Esophagus squamous epithelium (tissue), 5 donors: ENCODE measurements around the gene CCNJ. TPM values are rescaled to one million over a fixed set of nuclear protein-coding genes. Genes with fewer than 3 reads are reported as not detected.

Experiments used
- DNase-seq: peaks from one replicate; lab custom pipeline; 2025; lab: John Stamatoyannopoulos, UW
- H3K27ac ChIP-seq, 4 donors: fragments of 200-600 bp; sonication (generic); one replicate each; pipeline ENCODE4 v1.5.1; 2016 to 2019; ENCODE audit warnings: mild to moderate bottlenecking in 1 of 4
- H3K27me3 ChIP-seq, 4 donors: fragments of 200-600 bp; sonication (generic); 1 replicate in 3 of 4; 2 replicates in 1 of 4; pipeline versions ENCODE4 v1.5.1 to v1.6.0; 2017 to 2021; ENCODE audit warnings: antibody characterized with exemption in 1 of 4
- H3K36me3 ChIP-seq, 3 donors: fragments of 200-600 bp; sonication (generic); one replicate each; pipeline ENCODE4 v1.5.1; 2016 to 2019
- H3K4me1 ChIP-seq, 3 donors: fragments of 200-600 bp; sonication (generic); one replicate each; pipeline ENCODE4 v1.5.1; 2017 to 2019
- H3K4me3 ChIP-seq, 4 donors: fragments of 200-600 bp; sonication (generic); 1 replicate in 3 of 4; 2 replicates in 1 of 4; pipeline ENCODE4 v1.5.1; 2016 to 2019; ENCODE audit warnings: mild to moderate bottlenecking in 2 of 4, moderate library complexity in 1 of 4
- H3K9me3 ChIP-seq, 3 donors: fragments of 200-600 bp; sonication (generic); one replicate each; pipeline ENCODE4 v1.5.1; 2016 to 2019
- POLR2A ChIP-seq, 4 donors: fragments of 450-650 bp; IDR thresholded peaks; one replicate each; pipeline ENCODE4 v1.6.1; 2017; ENCODE audit warnings: antibody characterized with exemption in 4 of 4, mild to moderate bottlenecking in 4 of 4, moderate library complexity in 3 of 4
- WGBS, 2 donors: methylation state at CpG; one replicate each; pipeline ENCODE4 v1.1.5; 2018; 5-methylcytosine and 5-hydroxymethylcytosine counted together
- intact Hi-C: fragments of 100-400 bp; cut with DNase I; formaldehyde crosslinking; loops from one replicate; pipeline ENCODE4 v1.15.0; 2022
- total RNA-seq, 4 donors: library from RNA; depleted of rRNA; stranded (reverse); fragments of >200 nt; gene quantifications; one replicate each; pipeline ENCODE4 v1.1.0, GENCODE V29; 2016
- TF ChIP-seq, protein P1 (sequence below), 6 experiments: fragments of 450-650 bp in 4 of 6; fragments of 200-600 bp in 2 of 6; sonication (generic) in 2 of 6; IDR thresholded peaks; one replicate each; pipeline ENCODE4 v1.5.1; 2016 to 2019; ENCODE audit warnings: antibody characterized with exemption in 6 of 6, mild to moderate bottlenecking in 4 of 6, moderate library complexity in 4 of 6
- donor health status: DM: yes; HTN: yes; CAD: no.

The CCNJ gene
- total RNA-seq, 4 donors from 2014 or later, result 1.5 to 4.2 (median 2.8) TPM

DNA sequence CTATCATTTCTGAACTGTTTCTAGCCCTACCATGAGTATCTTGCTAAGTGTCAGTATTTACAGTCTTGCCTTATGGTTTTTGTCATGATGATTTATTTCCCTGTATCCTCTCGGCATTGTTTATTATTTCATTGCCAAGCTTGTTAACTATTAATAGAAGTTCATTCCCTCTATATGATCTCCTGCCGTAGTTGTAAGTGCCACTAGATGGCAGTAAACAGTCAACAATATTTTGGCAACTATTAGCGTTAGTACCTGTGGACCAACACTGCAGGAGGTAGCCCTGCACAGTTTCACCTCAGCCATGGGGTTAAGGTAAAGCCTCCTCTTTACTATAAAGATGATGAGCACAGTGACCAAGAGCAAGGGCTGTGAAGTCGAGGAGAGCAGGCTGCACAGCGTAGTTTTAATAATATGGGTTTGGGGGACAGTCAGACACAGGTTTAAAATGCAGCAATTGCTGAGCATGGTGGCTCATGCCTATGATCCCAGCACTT is 26.1 kb upstream of the CCNJ start:
- WGBS, 2 donors, result 12 to 25% methylated on average over 4 to 5 of the region's 5 CpGs
- Histone ChIP-seq H3K36me3 (no peaks in the 10 kb centered on the region), H3K9me3 (no peaks in the 10 kb centered on the region), H3K27ac (no peak overlapping the region), H3K4me1 (peaks cover 0 to 7% (median 5%) of the 10 kb centered on the region in 3 donors), H3K27me3 (no peaks in the 10 kb centered on the region), H3K4me3 (no peak overlapping the region)
- TF ChIP-seq, protein P1, sequence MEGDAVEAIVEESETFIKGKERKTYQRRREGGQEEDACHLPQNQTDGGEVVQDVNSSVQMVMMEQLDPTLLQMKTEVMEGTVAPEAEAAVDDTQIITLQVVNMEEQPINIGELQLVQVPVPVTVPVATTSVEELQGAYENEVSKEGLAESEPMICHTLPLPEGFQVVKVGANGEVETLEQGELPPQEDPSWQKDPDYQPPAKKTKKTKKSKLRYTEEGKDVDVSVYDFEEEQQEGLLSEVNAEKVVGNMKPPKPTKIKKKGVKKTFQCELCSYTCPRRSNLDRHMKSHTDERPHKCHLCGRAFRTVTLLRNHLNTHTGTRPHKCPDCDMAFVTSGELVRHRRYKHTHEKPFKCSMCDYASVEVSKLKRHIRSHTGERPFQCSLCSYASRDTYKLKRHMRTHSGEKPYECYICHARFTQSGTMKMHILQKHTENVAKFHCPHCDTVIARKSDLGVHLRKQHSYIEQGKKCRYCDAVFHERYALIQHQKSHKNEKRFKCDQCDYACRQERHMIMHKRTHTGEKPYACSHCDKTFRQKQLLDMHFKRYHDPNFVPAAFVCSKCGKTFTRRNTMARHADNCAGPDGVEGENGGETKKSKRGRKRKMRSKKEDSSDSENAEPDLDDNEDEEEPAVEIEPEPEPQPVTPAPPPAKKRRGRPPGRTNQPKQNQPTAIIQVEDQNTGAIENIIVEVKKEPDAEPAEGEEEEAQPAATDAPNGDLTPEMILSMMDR (IDR thresholded peaks at IDR 0.05), result peak; percentile 44 to 69 (median 59)
- no peak for TF ChIP-seq POLR2A (IDR thresholded peaks at IDR 0.05)
- intact Hi-C loops, result no loop called here
- DNase-seq, result no peak

DNA sequence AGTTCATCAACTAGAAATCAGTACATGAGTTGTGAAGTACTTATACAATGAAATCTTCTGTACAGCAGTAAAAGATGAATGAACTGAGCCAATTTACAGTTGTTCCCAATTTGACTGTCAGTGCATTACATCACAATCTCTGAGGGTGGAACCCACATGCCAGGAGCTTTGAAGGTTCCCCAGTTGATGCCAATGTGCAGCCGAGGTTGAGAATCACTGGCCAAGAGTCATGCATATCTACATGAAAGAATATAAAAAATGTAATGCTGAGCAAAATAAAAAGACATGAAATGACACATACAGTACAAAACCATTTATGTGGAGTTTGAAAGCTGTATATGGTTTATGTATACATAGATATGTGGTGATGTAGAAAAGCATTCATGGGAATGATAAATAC is 22.1 kb upstream of the CCNJ start:
- Histone ChIP-seq H3K27ac (no peak overlapping the region), H3K9me3 (no peaks in the 10 kb centered on the region), H3K4me3 (no peak overlapping the region), H3K27me3 (no peaks in the 10 kb centered on the region), H3K4me1 (peaks cover 0 to 7% (median 5%) of the 10 kb centered on the region in 3 donors), H3K36me3 (no peaks in the 10 kb centered on the region)
- TF ChIP-seq POLR2A (IDR thresholded peaks at IDR 0.05), result no peak
- TF ChIP-seq, protein P1 (IDR thresholded peaks at IDR 0.05), result no peak
- intact Hi-C loops, result no loop called here
- DNase-seq, result no peak
- 33 to 57% methylated on average over 1 of the region's 1 CpG for WGBS, 2 donors

DNA sequence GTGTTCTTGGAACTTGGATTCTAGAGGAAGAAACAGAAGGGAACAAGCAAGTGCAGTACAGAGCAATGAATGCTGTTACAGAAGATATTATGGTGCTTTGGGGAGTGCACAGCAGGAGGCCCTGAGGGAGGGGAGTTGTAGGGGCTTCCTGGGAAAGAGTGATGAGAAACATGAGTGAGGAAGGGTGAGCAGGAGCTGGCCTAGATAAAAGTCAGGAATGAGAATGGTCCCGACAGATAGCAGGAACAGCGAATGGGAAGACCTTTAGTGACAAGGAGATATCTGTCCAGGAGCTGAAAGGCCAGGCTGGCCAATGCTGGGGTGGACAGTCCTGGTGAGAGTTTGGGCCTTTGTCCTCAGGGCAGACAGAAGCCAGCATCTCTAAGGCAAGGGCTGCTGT is 20.6 kb upstream of the CCNJ start:
- 90 to 95% methylated on average over 2 of the region's 2 CpGs for WGBS, 2 donors
- TF ChIP-seq, protein P1 (IDR thresholded peaks at IDR 0.05), result no peak
- TF ChIP-seq POLR2A (IDR thresholded peaks at IDR 0.05), result no peak
- intact Hi-C loops, result no loop called here
- Histone ChIP-seq H3K27me3 (no peaks in the 10 kb centered on the region), H3K4me3 (no peak overlapping the region), H3K4me1 (no peaks in the 10 kb centered on the region), H3K36me3 (no peaks in the 10 kb centered on the region), H3K27ac (no peak overlapping the region), H3K9me3 (no peaks in the 10 kb centered on the region)
- DNase-seq, result no peak

DNA sequence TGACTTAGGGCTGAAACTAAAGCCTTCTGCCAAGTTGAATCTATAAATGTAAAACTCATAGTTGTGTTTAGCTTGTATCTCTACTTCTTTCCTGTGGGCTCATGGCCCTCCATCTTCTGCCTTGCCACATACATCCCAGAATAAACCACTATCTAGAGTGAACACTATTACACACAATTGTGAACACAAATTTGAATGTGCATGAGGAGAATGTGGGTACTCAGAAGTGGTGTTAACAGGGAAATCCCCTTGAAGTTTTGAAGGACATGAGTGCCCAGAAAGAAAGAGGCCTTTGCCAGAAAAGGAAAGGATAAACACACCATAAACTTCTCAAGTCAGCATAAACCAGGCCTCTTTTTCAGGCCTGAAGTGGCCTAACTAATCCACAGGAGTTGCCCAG is 20.2 kb upstream of the CCNJ start:
- TF ChIP-seq POLR2A (IDR thresholded peaks at IDR 0.05), result no peak
- TF ChIP-seq, protein P1 (IDR thresholded peaks at IDR 0.05), result no peak
- Histone ChIP-seq H3K27me3 (no peaks in the 10 kb centered on the region), H3K27ac (no peak overlapping the region), H3K4me3 (no peak overlapping the region), H3K36me3 (no peaks in the 10 kb centered on the region), H3K9me3 (no peaks in the 10 kb centered on the region), H3K4me1 (no peaks in the 10 kb centered on the region)
- intact Hi-C loops, result no loop called here
- DNase-seq, result no peak

DNA sequence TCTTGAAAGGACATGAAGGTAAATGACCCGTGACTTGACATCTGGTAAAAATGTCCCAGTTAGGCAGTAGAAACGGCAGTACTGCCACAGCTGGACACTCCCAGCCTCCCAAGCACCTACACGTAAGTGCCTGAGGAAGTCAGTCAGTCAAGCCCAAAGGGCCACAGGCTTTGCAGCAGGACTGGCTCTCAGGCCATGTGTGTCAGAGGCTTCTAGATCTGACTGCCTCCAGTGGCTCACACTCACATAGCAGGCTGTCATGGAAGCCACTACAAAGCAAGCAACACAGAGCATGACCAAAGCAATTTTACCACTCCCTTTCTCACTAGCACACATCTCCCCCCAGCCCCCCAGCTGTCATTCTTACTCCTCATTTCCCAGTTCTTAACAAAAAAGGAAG is 17.8 kb upstream of the CCNJ start:
- no peak overlapping the region for H3K27ac ChIP-seq
- no peak for DNase-seq
- no peaks in the 10 kb centered on the region for H3K36me3 ChIP-seq
- H3K9me3 ChIP-seq, result no peaks in the 10 kb centered on the region
- no peak for TF ChIP-seq POLR2A (IDR thresholded peaks at IDR 0.05)
- TF ChIP-seq, protein P1 (IDR thresholded peaks at IDR 0.05), result no peak
- no peaks in the 10 kb centered on the region for H3K27me3 ChIP-seq
- H3K4me1 ChIP-seq, result no peaks in the 10 kb centered on the region
- intact Hi-C loops, result no loop called here
- no peak overlapping the region for H3K4me3 ChIP-seq
- 82 to 86% methylated on average over 3 of the region's 3 CpGs for WGBS, 2 donors
